T-helper 9 cell (primary cell): ENCODE measurements around the gene CARHSP1.
"Not testable (repeated sequence)": the region's sequence is repeated elsewhere in the genome, so short reads cannot be mapped to it uniquely, and the experiment has no call there.

ENCODE experiments used
- DNase-seq: peaks from one replicate; pipeline ENCODE4 v3.0.0-alpha.2; 2020

CARHSP1 gene

GRCh38 chr16:8853150-8853549 is 15.7 kb downstream of the CARHSP1 start:
- DNase-seq, result no peak

GRCh38 chr16:8852534-8852933 is 16.3 kb downstream of the CARHSP1 start:
- DNase-seq, result no peak

- DNase-seq, result no peak
These were observed 16.9 kb downstream of the CARHSP1 start for GRCh38 chr16:8851761-8852403.

- no peak for DNase-seq
These were observed 18.4 kb downstream of the CARHSP1 start for GRCh38 chr16:8850279-8850885.

GRCh38 chr16:8849411-8850011 is 19.3 kb downstream of the CARHSP1 start:
- no peak for DNase-seq

- DNase-seq, result no peak
These were observed 19.8 kb downstream of the CARHSP1 start for GRCh38 chr16:8848939-8849391.

- no peak for DNase-seq
These were observed 20.4 kb downstream of the CARHSP1 start for GRCh38 chr16:8848231-8848938.

DNA sequence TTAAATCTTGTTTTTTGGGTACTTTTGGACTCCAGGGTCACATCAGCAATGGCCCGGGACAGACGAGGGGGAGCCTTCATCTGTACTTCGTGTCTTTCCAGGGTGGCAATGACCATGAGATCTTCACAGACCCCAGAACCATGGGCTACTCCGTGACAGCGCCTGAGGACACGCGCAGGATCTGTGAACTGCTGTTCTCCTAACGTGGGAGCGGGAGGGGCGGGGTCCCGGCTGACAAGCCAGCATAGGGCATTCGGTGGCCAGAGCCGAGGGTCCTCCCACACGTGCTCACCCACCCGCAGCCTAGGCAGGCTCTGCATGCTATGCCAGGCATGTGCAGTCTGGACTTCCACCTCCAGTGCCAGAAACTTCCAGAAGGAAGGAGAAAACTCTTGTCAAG is 21.2 kb downstream of the CARHSP1 start:
- DNase-seq, result no peak

GRCh38 chr16:8847145-8847544 is 21.7 kb downstream of the CARHSP1 start:
- no peak for DNase-seq

DNA sequence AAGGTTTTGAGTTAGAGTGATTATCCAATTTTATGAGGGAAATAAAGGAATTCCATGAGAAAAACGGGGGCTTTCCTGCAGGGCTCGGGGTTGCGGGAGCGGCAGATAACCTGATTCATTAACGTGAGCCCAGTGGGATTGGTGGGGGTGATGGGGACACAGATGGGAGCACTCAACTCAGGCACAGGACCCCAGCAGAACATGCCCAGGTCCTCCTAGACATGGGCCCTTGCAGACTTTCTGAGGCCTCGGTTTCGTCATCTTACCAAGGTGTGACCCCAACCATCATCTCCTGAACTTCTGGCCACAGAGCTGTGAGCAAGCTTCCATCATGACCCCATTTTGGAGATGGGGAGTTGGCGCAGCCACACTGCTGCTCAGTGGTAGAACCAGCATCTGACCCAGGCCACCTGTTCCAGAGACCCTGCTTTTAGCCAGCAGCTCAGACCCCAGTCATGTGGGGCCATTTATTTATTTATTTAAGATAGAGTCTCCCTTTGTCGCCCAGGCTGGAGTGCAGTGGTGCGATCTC is 22.3 kb downstream of the CARHSP1 start:
- no peak for DNase-seq

- DNase-seq, result no peak
These were observed 23.0 kb downstream of the CARHSP1 start for GRCh38 chr16:8845699-8846298.

DNA sequence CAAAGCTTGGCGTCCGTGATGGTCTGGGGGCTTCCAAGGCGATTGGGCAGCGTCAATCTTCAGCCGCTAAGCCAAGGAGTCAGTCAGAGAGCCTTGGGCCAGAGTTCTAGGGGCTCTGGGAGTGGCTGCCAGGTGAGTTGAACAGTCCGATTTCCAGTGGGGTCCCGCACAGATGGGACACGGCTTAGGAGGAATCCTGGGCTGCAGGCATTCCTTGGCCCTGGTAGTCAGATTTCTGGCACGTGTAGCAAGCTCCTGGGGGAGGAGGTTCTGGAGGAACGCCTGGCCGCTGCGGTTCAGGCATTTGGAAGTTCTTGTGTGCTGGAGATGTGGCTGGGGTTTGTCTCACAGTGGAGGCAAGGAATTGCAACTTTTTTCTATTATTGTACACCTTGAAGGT is 25.5 kb downstream of the CARHSP1 start:
- DNase-seq, result not testable (repeated sequence)

DNA sequence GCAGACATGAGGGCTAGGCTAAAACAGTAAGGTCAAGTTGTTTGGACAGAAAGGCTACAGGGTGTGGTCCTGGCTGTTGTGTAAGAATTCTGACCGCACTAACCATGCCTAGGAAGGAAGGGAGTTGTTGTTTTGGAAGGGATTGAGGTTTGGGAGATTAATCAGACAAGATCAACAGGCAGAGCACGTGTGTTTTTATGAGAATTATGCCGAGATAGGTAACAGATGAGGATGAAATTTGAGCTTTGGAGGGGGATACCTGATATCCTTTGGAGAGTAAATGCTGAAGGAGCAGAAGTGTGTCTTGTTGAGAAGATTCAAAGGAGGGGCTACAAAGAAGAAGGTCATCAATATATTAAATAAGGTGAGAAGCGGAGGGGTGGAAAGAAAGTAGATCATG is 26.8 kb downstream of the CARHSP1 start:
- not testable (repeated sequence) for DNase-seq

DNA sequence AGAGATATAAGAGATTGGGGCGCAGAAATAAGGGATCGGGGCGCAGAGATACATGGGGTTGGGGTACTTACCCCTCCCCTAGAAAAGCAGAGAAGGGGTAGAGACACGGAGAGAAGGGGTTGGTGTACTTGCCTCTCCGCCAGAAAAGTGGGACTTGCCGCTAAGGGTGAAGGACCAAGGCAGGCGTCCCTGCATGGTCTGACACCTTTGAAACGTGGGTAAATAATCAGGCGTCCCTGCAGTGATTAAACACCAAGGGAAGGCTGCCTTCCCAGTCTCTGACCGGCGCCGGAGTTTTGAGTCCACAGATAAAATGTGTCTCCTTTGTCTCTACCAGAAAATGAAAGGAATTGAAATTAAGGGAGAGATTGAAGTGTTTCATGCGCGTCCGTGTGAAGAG is 31.2 kb downstream of the CARHSP1 start:
- not testable (repeated sequence) for DNase-seq

GRCh38 chr16:8836797-8837196 is 32.0 kb downstream of the CARHSP1 start:
- DNase-seq, result not testable (repeated sequence)

DNA sequence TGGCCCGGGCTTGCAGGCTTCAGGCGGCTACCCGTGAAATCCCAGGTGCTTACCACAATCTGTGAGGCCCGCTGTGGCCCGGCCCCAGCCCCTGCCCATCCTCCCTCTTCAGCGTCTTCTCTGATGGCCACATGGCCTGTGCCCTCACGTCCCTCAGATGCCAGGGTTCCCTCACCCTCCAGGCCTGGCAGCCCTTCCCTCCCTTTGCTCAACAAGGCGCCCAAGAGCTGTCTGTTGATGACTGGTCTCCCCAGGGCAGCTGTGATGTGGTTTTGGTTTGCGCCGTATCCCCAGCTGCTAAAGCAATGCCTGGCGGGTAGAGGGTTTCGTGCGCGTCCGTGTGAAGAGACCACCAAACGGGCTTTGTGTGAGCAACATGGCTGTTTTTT is 36.1 kb downstream of the CARHSP1 start:
- DNase-seq, result no peak

GRCh38 chr16:8831871-8832716 is 36.7 kb downstream of the CARHSP1 start:
- DNase-seq, result no peak

- no peak for DNase-seq
These were observed 37.4 kb downstream of the CARHSP1 start for GRCh38 chr16:8831450-8831849.

DNA sequence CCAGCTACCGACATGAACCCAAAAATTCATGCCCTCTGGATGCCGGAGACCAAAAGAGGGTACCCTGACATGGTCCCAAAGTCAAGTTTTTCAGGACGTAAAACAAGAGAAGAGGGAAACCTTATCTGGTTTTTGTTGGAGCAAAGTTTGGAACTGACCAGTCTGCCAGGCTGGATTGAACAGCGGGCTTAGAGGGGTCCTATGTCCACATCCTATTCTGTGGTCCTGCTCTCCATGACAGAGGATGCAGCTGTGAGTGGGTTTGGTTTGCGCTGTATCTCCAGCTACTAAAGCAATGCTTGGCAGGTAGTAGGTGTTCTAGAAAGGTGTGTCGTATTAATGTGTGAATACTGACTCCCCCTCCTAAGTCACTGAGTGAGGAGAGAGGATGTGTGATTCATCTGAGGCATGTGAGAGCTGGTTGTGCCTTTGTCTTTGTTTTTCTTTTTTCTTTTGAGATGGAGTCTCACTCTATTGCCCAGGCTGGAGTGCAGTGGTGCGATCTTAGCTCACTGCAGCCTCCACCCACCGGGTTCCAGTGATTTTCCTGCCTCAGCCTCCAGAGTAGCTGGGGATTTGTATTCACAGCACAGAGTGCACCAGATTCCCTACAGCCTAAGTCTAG is 40.2 kb downstream of the CARHSP1 start:
- no peak for DNase-seq

DNA sequence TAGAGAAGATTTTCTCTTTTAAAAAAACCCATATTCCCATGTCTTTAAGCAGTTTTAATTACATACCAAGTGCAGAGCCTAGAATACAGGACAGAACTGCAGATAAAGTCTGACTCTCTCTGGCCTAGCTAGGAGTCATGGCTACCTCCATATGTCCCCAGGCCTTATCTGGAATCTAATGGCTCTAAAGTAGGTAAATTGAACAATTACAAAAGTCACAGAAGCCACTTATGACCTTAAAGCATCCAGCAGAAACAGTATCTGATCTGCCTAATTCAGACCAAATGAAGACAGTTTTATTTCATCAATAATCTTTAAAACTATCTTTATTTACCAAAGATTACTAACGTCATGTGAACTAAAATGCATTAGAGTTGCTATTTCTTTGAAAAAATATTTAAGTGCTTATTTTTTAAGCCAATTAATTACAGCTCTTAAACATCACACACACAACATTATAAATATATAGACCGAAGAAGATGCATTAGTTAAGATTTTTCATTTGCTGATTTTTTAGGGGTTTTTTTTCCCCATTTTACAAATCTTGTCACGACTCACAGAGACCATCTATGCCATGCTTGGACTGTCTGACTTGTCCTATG is 42.4 kb downstream of the CARHSP1 start:
- no peak for DNase-seq

DNA sequence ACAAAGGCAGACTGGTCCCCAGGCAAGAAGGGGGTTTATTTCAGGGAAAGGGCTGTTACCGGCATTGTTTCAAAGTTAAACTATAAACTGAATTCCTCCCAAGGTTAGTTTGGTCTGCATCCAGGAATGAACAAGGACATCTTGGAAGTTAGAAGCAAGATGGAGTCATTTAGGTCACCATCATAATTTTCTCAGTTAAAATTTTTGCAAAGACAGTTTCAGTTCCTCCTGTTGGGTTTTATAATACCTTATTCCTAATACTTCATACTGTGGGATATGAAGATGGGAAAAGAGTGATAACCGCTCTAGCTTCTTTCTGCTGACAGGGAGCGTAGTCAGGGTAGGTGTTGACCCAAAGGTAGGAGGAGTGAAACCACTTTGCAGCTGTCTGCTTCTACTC is 46.4 kb downstream of the CARHSP1 start:
- no peak for DNase-seq
